Femur (tissue), 1 donor: Measurements from ENCODE around the gene SHROOM1.

Experiments used
- DNase-seq: peaks from one replicate; pipeline ENCODE4 v3.0.0-alpha.2; 2017

The SHROOM1 gene

GRCh38 chr5:132849347-132849746 is 18.9 kb upstream of the SHROOM1 start:
- no peak for DNase-seq

GRCh38 chr5:132848270-132848669 is 17.8 kb upstream of the SHROOM1 start:
- no peak for DNase-seq

- no peak for DNase-seq
Observed at GRCh38 chr5:132841305-132841704, 10.9 kb upstream of the SHROOM1 start.

GRCh38 chr5:132840896-132841295 is 10.4 kb upstream of the SHROOM1 start:
- no peak for DNase-seq

- DNase-seq, result no peak
Observed at GRCh38 chr5:132840313-132840712, 9.9 kb upstream of the SHROOM1 start.

GRCh38 chr5:132839426-132840301 is 9.2 kb upstream of the SHROOM1 start:
- no peak for DNase-seq

- no peak for DNase-seq
Observed at GRCh38 chr5:132838516-132839282, 8.3 kb upstream of the SHROOM1 start.

- no peak for DNase-seq
Observed at GRCh38 chr5:132837868-132838267, 7.4 kb upstream of the SHROOM1 start.

GRCh38 chr5:132836852-132837251 is 6.4 kb upstream of the SHROOM1 start:
- no peak for DNase-seq

- DNase-seq, result no peak
Observed at GRCh38 chr5:132834057-132834456, 3.6 kb upstream of the SHROOM1 start.

- DNase-seq, result no peak
Observed at GRCh38 chr5:132832612-132833011, 2.2 kb upstream of the SHROOM1 start.

- no peak for DNase-seq
Observed at GRCh38 chr5:132831095-132831860, 831 bp upstream of the SHROOM1 start.

GRCh38 chr5:132829742-132830435 is 558 bp downstream of the SHROOM1 start:
- DNase-seq, result peak; percentile 78

GRCh38 chr5:132828846-132829494 is 1.5 kb downstream of the SHROOM1 start:
- no peak for DNase-seq

- DNase-seq, result no peak
Observed at GRCh38 chr5:132827943-132828673, 2.3 kb downstream of the SHROOM1 start.

GRCh38 chr5:132826424-132827082 is 3.9 kb downstream of the SHROOM1 start:
- DNase-seq, result no peak

GRCh38 chr5:132825834-132826391 is 4.5 kb downstream of the SHROOM1 start:
- no peak for DNase-seq

GRCh38 chr5:132825033-132825833 is 5.2 kb downstream of the SHROOM1 start:
- DNase-seq, result no peak

GRCh38 chr5:132824426-132824825 is 6.0 kb downstream of the SHROOM1 start:
- DNase-seq, result no peak
